Spinal cord (tissue), 10 donors: Measurements from ENCODE around the gene C5orf24. TPM values are rescaled to one million over a fixed set of nuclear protein-coding genes. Genes with fewer than 3 reads are reported as not detected.
"Not testable (repeated sequence)": the region's sequence is repeated elsewhere in the genome, so short reads cannot be mapped to it uniquely, and the experiment has no call there.

Experiments used
- DNase-seq, 6 donors: peaks; one replicate each; pipeline versions ENCODE4 v3.0.0 to v3.0.0-alpha.2; 2013 to 2015; ENCODE audit warnings: low spot score in 6 of 6, low read depth in 4 of 6
- H3K27ac ChIP-seq: one replicate; pipeline ENCODE4 v1.5.1; 2013; ENCODE audit warnings: low read depth, low read length, control low read depth
- H3K27me3 ChIP-seq: one replicate; pipeline ENCODE4 v1.6.1; 2013; ENCODE audit warnings: low read length; ENCODE audit not compliant: control insufficient read depth, insufficient read depth
- H3K36me3 ChIP-seq: one replicate; pipeline ENCODE4 v1.6.1; 2013; ENCODE audit warnings: low read length; ENCODE audit not compliant: control insufficient read depth, insufficient read depth
- H3K4me1 ChIP-seq: one replicate; pipeline ENCODE4 v1.6.1; 2013; ENCODE audit warnings: low read length; ENCODE audit not compliant: control insufficient read depth, insufficient read depth
- H3K4me3 ChIP-seq: one replicate; pipeline ENCODE4 v1.5.1; 2013; ENCODE audit warnings: low read depth, low read length, control low read depth
- H3K9me3 ChIP-seq: one replicate; pipeline ENCODE4 v1.6.1; 2013; ENCODE audit warnings: low read length; ENCODE audit not compliant: control insufficient read depth, insufficient read depth
- WGBS: methylation state at CpG from one replicate; pipeline ENCODE4 v1.1.5; 2013; ENCODE audit warnings: missing lambda C conversion rate; ENCODE audit not compliant: insufficient coverage; 5-methylcytosine and 5-hydroxymethylcytosine counted together
- polyA plus RNA-seq, 2 donors: library from polyadenylated mRNA; unstranded; fragments of 120-200 nt; gene quantifications; one replicate each; pipeline ENCODE4 v1.2.1, GENCODE V29; 2013; ENCODE audit not compliant: insufficient read length in 2 of 2
- total RNA-seq, 2 donors: library from RNA; depleted of rRNA in 1 of 2; stranded (reverse); fragments of 120-200 nt in 1 of 2; fragments of >200 nt in 1 of 2; gene quantifications; one replicate each; pipeline versions ENCODE4 v1.2.3 to v1.2.4, GENCODE V29; 2013 to 2014
- donor health status: healthy.

The C5orf24 gene
- total and polyA plus RNA-seq, 4 donors: 46.2 to 101 (median 87.6) TPM

DNA sequence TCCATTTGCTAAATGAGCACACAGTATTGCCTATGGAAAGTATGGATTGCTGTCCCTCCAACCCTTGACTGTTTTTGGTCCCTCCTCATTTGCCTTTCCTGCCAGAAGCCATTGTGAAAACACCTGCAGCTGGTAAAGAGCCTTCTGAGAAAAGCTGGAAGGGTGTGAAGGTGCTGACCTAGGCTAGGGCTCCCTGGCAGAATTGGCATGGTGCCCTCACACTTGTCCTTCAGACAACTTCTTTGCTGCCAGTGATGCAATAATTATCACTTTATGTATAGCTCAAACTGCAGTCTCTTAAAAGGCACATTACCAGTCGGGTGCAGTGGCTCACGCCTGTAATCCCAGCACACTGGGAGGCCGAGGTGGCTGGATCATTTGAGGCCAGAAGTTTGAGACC is 32.6 kb downstream of the C5orf24 start:
- Histone ChIP-seq H3K4me3 (no peak overlapping the region), H3K27me3 (no peaks in the 10 kb centered on the region), H3K9me3 (no peaks in the 10 kb centered on the region), H3K27ac (no peak overlapping the region), H3K4me1 (peaks cover 21% of the 10 kb centered on the region), H3K36me3 (peaks cover 3% of the 10 kb centered on the region)
- no peak for DNase-seq
- 90% methylated on average over 2 of the region's 3 CpGs for WGBS

GRCh38 chr5:134879456-134879855 is 33.7 kb downstream of the C5orf24 start:
- no peaks in the 10 kb centered on the region for H3K9me3 ChIP-seq
- peaks cover 14% of the 10 kb centered on the region for H3K4me1 ChIP-seq
- H3K27me3 ChIP-seq: no peaks in the 10 kb centered on the region
- H3K36me3 ChIP-seq: peaks cover 3% of the 10 kb centered on the region
- no peak overlapping the region for H3K4me3 ChIP-seq
- no peak for DNase-seq
- H3K27ac ChIP-seq: no peak overlapping the region
- 53% methylated on average over 3 of the region's 3 CpGs for WGBS

- no CpG with 5 or more reads among the region's 3 CpGs for WGBS
- H3K27me3 ChIP-seq, DNase-seq, H3K4me3 ChIP-seq, H3K27ac ChIP-seq, H3K4me1 ChIP-seq, H3K36me3 ChIP-seq, H3K9me3 ChIP-seq: not testable (repeated sequence)
These were observed 35.2 kb downstream of the C5orf24 start for GRCh38 chr5:134880937-134881336.

- WGBS: 87% methylated on average over 7 of the region's 30 CpGs
- not testable (repeated sequence) for H3K4me3 ChIP-seq, DNase-seq
These were observed 35.9 kb downstream of the C5orf24 start for GRCh38 chr5:134881711-134882110.

DNA sequence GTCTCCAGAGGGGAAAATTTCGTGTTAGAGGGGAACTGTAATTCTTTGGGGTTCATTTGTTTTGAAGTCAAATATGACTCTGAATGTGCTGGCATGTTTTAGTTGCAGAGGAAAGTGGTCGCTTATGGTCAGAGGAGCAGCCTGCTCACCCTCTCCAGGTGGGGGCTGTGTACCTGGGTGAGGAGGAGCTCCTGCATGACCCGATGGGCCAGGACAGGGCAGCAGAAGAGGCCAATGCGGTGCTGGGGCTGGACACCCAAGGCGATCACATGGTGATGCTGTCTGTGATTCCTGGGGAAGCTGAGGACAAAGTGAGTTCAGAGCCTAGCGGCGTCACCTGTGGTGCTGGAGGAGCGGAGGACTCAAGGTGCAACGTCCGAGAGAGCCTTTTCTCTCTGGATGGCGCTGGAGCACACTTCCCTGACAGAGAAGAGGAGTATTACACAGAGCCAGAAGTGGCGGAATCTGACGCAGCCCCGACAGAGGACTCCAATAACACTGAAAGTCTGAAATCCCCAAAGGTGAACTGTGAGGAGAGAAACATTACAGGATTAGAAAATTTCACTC is 41.9 kb downstream of the C5orf24 start:
- WGBS: 84% methylated on average over 11 of the region's 14 CpGs
- Histone ChIP-seq H3K9me3 (peaks cover 5% of the 10 kb centered on the region), H3K27ac (no peak overlapping the region), H3K27me3 (no peaks in the 10 kb centered on the region), H3K4me3 (no peak overlapping the region), H3K4me1 (no peaks in the 10 kb centered on the region), H3K36me3 (peaks cover 18% of the 10 kb centered on the region)
- DNase-seq: no peak

More at GRCh38 chr5:134881711-134882110, 35.9 kb downstream of the C5orf24 start:
- not testable (repeated sequence) for H3K4me1 ChIP-seq, H3K27ac ChIP-seq, H3K9me3 ChIP-seq, H3K27me3 ChIP-seq, H3K36me3 ChIP-seq

GRCh38 chr5:134889335-134889734 is 43.6 kb downstream of the C5orf24 start:
- Histone ChIP-seq H3K4me3 (no peak overlapping the region), H3K36me3 (peaks cover 26% of the 10 kb centered on the region), H3K27me3 (no peaks in the 10 kb centered on the region), H3K9me3 (peaks cover 5% of the 10 kb centered on the region), H3K4me1 (no peaks in the 10 kb centered on the region), H3K27ac (no peak overlapping the region)
- WGBS: 100% methylated on average over 6 of the region's 8 CpGs
- DNase-seq: no peak

DNA sequence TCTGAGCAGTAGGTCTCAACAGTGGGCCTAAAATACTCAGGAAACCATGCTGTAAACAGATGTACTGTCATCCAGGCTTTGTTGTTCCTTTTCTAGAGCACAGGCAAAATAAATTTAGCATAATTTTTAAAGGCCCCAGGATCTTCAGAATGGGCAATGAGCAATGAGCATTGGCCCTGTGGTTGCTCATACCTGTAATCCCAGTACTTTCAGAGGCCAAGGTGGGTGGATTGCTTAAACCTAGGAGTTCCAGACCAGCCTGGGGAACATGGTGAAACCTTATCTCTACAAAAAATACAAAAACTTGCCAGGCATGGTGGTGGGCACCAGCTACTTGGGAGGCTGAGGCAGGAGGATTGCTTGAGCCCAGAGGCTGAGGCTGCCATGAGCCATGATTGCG is 45.7 kb downstream of the C5orf24 start:
- Histone ChIP-seq H3K4me3 (no peak overlapping the region), H3K4me1 (no peaks in the 10 kb centered on the region), H3K36me3 (peaks cover 34% of the 10 kb centered on the region), H3K27ac (no peak overlapping the region), H3K27me3 (no peaks in the 10 kb centered on the region), H3K9me3 (peaks cover 5% of the 10 kb centered on the region)
- no peak for DNase-seq
- no CpG with 5 or more reads among the region's 1 CpG for WGBS

DNA sequence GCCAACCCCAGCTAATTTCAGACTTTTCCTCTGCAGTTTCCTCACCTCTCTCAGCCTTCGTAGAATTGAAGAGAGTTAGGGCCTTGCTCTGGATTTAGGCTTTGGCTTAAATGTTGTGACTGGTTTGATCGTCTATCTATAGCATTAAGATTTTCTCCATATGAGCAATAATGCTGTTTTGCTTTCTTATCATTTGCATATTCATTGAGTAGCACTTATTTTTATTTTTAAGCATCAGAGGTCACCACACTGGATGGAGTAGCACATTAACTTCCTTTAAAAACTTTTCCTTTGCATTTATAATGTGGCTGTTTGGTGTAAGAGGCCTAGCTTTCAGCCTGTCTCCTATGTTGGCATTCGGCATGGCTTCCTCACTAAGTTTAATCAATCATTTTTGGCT is 46.5 kb downstream of the C5orf24 start:
- H3K27me3 ChIP-seq: no peaks in the 10 kb centered on the region
- DNase-seq: no peak
- peaks cover 5% of the 10 kb centered on the region for H3K9me3 ChIP-seq
- H3K4me3 ChIP-seq: no peak overlapping the region
- WGBS: no CpG with 5 or more reads among the region's 3 CpGs
- no peak overlapping the region for H3K27ac ChIP-seq
- no peaks in the 10 kb centered on the region for H3K4me1 ChIP-seq
- H3K36me3 ChIP-seq: peaks cover 42% of the 10 kb centered on the region

- DNase-seq: no peak
- no peaks in the 10 kb centered on the region for H3K27me3 ChIP-seq
- H3K4me3 ChIP-seq: no peak overlapping the region
- H3K4me1 ChIP-seq: no peaks in the 10 kb centered on the region
- peaks cover 5% of the 10 kb centered on the region for H3K9me3 ChIP-seq
- H3K36me3 ChIP-seq: peaks cover 43% of the 10 kb centered on the region
- H3K27ac ChIP-seq: no peak overlapping the region
- no CpG with 5 or more reads among the region's 2 CpGs for WGBS
These were observed 47.2 kb downstream of the C5orf24 start for GRCh38 chr5:134892926-134893325.

- 97% methylated on average over 4 of the region's 7 CpGs for WGBS
- H3K27ac ChIP-seq: no peak overlapping the region
- H3K36me3 ChIP-seq: peaks cover 45% of the 10 kb centered on the region
- H3K4me1 ChIP-seq: no peaks in the 10 kb centered on the region
- DNase-seq: no peak
- no peaks in the 10 kb centered on the region for H3K27me3 ChIP-seq
- peaks cover 5% of the 10 kb centered on the region for H3K9me3 ChIP-seq
- H3K4me3 ChIP-seq: no peak overlapping the region
These were observed 48.2 kb downstream of the C5orf24 start for GRCh38 chr5:134893748-134894505.
